Activated CD4-positive, alpha-beta T cell treated with anti-CD3 and anti-CD28 coated beads, Interleukin-2, amount 10 ng/mL, durations not matched to agents 7 days and 5 days (primary cell): Measurements from ENCODE around the gene HECA. TPM values are rescaled to one million over a fixed set of nuclear protein-coding genes. Genes with fewer than 3 reads are reported as not detected.
A peak's percentile ranks its signal among the peaks of the same experiment; 100 is the strongest.

Source experiments
- CTCF ChIA-PET: fragments of 350-600 bp; sonication (Branson Sonifier 250); formaldehyde crosslinking; loops from one replicate; lab custom pipeline; 2021; ENCODE audit warnings: antibody characterized with exemption; lab: Charles Lee
- POLR2A ChIA-PET: fragments of 350-600 bp; sonication (Branson Sonifier 250); formaldehyde crosslinking; loops from one replicate; lab custom pipeline; 2021; ENCODE audit warnings: antibody characterized with exemption; lab: Charles Lee
- DNase-seq: peaks from one replicate; pipeline ENCODE4 v3.0.0-alpha.2; 2020
- H3K27ac Mint-ChIP-seq: one replicate; pipeline ENCODE4 v1.8.0; 2021; ENCODE audit warnings: mild to moderate bottlenecking, moderate library complexity, mixed read lengths
- H3K27me3 Mint-ChIP-seq: one replicate; pipeline ENCODE4 v1.8.0; 2021; ENCODE audit warnings: mixed read lengths
- H3K36me3 Mint-ChIP-seq: one replicate; pipeline ENCODE4 v1.8.0; 2021; ENCODE audit warnings: low read depth, mixed read lengths
- H3K4me1 Mint-ChIP-seq: one replicate; pipeline ENCODE4 v1.8.0; 2021; ENCODE audit warnings: mixed read lengths
- H3K4me3 Mint-ChIP-seq: one replicate; pipeline ENCODE4 v1.8.0; 2021; ENCODE audit warnings: mild to moderate bottlenecking, moderate library complexity, mixed read lengths
- H3K9me3 Mint-ChIP-seq: one replicate; pipeline ENCODE4 v1.8.0; 2021; ENCODE audit warnings: mixed read lengths
- total RNA-seq, 2 experiments: library from RNA; stranded (reverse); gene quantifications; one replicate each; pipeline ENCODE4 v1.2.3, GENCODE V29; 2021

The HECA gene
- total RNA-seq: 10 to 100 TPM; 59.2 to 60.1 TPM

- H3K27ac Mint-ChIP-seq: peak within 1 kb of the TSS; percentile 98
- peaks cover 65% of the 10 kb centered on the region for H3K4me1 Mint-ChIP-seq
- peak; percentile 99 for DNase-seq
Measured at GRCh38 chr6:139134817-139135577, at the start of gene HECA. Gene HECA, plus strand, starts transcription at chr6:139135080. Its CDS starts 317 bp downstream, at chr6:139135397.

GRCh38 chr6:139091826-139092225 is 43.1 kb upstream of the HECA start:
- Mint-ChIP-seq H3K27ac (no peak overlapping the region), H3K27me3 (peaks cover 2% of the 10 kb centered on the region), H3K36me3 (peaks cover 2% of the 10 kb centered on the region), H3K4me3 (no peak overlapping the region), H3K4me1 (peaks cover 4% of the 10 kb centered on the region), H3K9me3 (peaks cover 17% of the 10 kb centered on the region)
- CTCF ChIA-PET: interaction anchor here (1.4 to 1.6 kb wide), 2 partner anchors 10 to 13 kb away, joined by 3 read pairs; no protein-coding TSS in a partner anchor
- no peak for DNase-seq
- POLR2A ChIA-PET: no interaction called here

More at GRCh38 chr6:139134817-139135577, at the start of gene HECA:
- peak within 1 kb of the TSS; percentile 87 for H3K4me3 Mint-ChIP-seq
- H3K27me3 Mint-ChIP-seq: no peaks in the 10 kb centered on the region
- peaks cover 31% of the 10 kb centered on the region for H3K36me3 Mint-ChIP-seq
- no peaks in the 10 kb centered on the region for H3K9me3 Mint-ChIP-seq
- CTCF ChIA-PET: interaction anchor here (0.6 to 2.2 kb wide), 7 partner anchors 9 to 230 kb away, joined by 3 to 20 read pairs (median 4); no protein-coding TSS in a partner anchor
- POLR2A ChIA-PET: no interaction called here

- ChIA-PET POLR2A (no interaction called here), CTCF (interaction anchor here (1.2 kb wide), 1 partner anchor 17 kb away, joined by 3 read pairs; no protein-coding TSS in a partner anchor)
- Mint-ChIP-seq H3K27ac (no peak overlapping the region), H3K36me3 (no peaks in the 10 kb centered on the region), H3K27me3 (no peaks in the 10 kb centered on the region), H3K4me3 (no peak overlapping the region), H3K4me1 (peaks cover 13% of the 10 kb centered on the region), H3K9me3 (peaks cover 2% of the 10 kb centered on the region)
- DNase-seq: no peak
Measured at GRCh38 chr6:139099984-139100383, 34.9 kb upstream of the HECA start.

GRCh38 chr6:139107051-139107450 is 27.8 kb upstream of the HECA start:
- ChIA-PET POLR2A (no interaction called here), CTCF (interaction anchor here (0.6 to 2.0 kb wide), 7 partner anchors 10 to 292 kb away, joined by 3 to 6 read pairs (median 5); no protein-coding TSS in a partner anchor)
- Mint-ChIP-seq H3K27me3 (no peaks in the 10 kb centered on the region), H3K36me3 (peaks cover 1% of the 10 kb centered on the region), H3K4me3 (no peak overlapping the region), H3K9me3 (no peaks in the 10 kb centered on the region), H3K27ac (no peak overlapping the region), H3K4me1 (peaks cover 25% of the 10 kb centered on the region)
- no peak for DNase-seq

- ChIA-PET CTCF (no interaction called here), POLR2A (no interaction called here)
- no peak overlapping the region for H3K27ac Mint-ChIP-seq
- H3K27me3 Mint-ChIP-seq: no peaks in the 10 kb centered on the region
- no peak for DNase-seq
- peaks cover 1% of the 10 kb centered on the region for H3K36me3 Mint-ChIP-seq
- H3K4me3 Mint-ChIP-seq: no peak overlapping the region
- peaks cover 38% of the 10 kb centered on the region for H3K4me1 Mint-ChIP-seq
- no peaks in the 10 kb centered on the region for H3K9me3 Mint-ChIP-seq
Measured at GRCh38 chr6:139108378-139108777, 26.5 kb upstream of the HECA start.

GRCh38 chr6:139109558-139109957 is 25.3 kb upstream of the HECA start:
- no peaks in the 10 kb centered on the region for H3K9me3 Mint-ChIP-seq
- H3K4me3 Mint-ChIP-seq: no peak overlapping the region
- no peaks in the 10 kb centered on the region for H3K27me3 Mint-ChIP-seq
- H3K27ac Mint-ChIP-seq: no peak overlapping the region
- H3K36me3 Mint-ChIP-seq: peaks cover 1% of the 10 kb centered on the region
- CTCF ChIA-PET: interaction anchor here (0.6 kb wide), 1 partner anchor 8 kb away, joined by 3 read pairs; no protein-coding TSS in a partner anchor
- POLR2A ChIA-PET: no interaction called here
- DNase-seq: peak; percentile 35
- peaks cover 47% of the 10 kb centered on the region for H3K4me1 Mint-ChIP-seq

- DNase-seq: no peak
- Mint-ChIP-seq H3K4me1 (peaks cover 68% of the 10 kb centered on the region), H3K27me3 (no peaks in the 10 kb centered on the region), H3K36me3 (peaks cover 10% of the 10 kb centered on the region), H3K9me3 (peaks cover 5% of the 10 kb centered on the region), H3K27ac (peak overlapping the region; percentile 89), H3K4me3 (no peak overlapping the region)
- ChIA-PET CTCF (interaction anchor here (0.8 kb wide), 1 partner anchor 37 kb away, joined by 3 read pairs; no protein-coding TSS in a partner anchor), POLR2A (no interaction called here)
Measured at GRCh38 chr6:139112146-139112545, 22.7 kb upstream of the HECA start.

- Mint-ChIP-seq H3K4me3 (peak overlapping the region; percentile 38), H3K27ac (peak overlapping the region; percentile 89), H3K4me1 (peaks cover 71% of the 10 kb centered on the region)
Measured at GRCh38 chr6:139112561-139112960, 22.3 kb upstream of the HECA start.

GRCh38 chr6:139114746-139115145 is 20.1 kb upstream of the HECA start:
- Mint-ChIP-seq H3K4me1 (peaks cover 67% of the 10 kb centered on the region), H3K4me3 (no peak overlapping the region), H3K27ac (peak overlapping the region; percentile 89), H3K9me3 (peaks cover 16% of the 10 kb centered on the region), H3K27me3 (no peaks in the 10 kb centered on the region), H3K36me3 (peaks cover 22% of the 10 kb centered on the region)
- ChIA-PET POLR2A (no interaction called here), CTCF (no interaction called here)
- DNase-seq: no peak

More at GRCh38 chr6:139112561-139112960, 22.3 kb upstream of the HECA start:
- Mint-ChIP-seq H3K36me3 (peaks cover 10% of the 10 kb centered on the region), H3K27me3 (no peaks in the 10 kb centered on the region), H3K9me3 (peaks cover 5% of the 10 kb centered on the region)
- ChIA-PET POLR2A (interaction anchor here (0.6 kb wide), 1 partner anchor 75 kb away, joined by 4 read pairs; no protein-coding TSS in a partner anchor), CTCF (interaction anchor here (0.8 to 2.0 kb wide), 3 partner anchors 13 to 107 kb away, joined by 3 to 8 read pairs (median 6); no protein-coding TSS in a partner anchor)
- DNase-seq: no peak

- peaks cover 27% of the 10 kb centered on the region for H3K9me3 Mint-ChIP-seq
- H3K36me3 Mint-ChIP-seq: peaks cover 30% of the 10 kb centered on the region
- peaks cover 61% of the 10 kb centered on the region for H3K4me1 Mint-ChIP-seq
- ChIA-PET CTCF (interaction anchor here (1.9 kb wide), 1 partner anchor 10 kb away, joined by 6 read pairs; no protein-coding TSS in a partner anchor), POLR2A (no interaction called here)
- H3K27me3 Mint-ChIP-seq: no peaks in the 10 kb centered on the region
- H3K27ac Mint-ChIP-seq: peak overlapping the region; percentile 15
- H3K4me3 Mint-ChIP-seq: no peak overlapping the region
- no peak for DNase-seq
Measured at GRCh38 chr6:139115989-139116758, 18.7 kb upstream of the HECA start.

- no peak overlapping the region for H3K27ac Mint-ChIP-seq
Measured at GRCh38 chr6:139117734-139118133, 17.1 kb upstream of the HECA start.

GRCh38 chr6:139119552-139119951 is 15.3 kb upstream of the HECA start:
- no peaks in the 10 kb centered on the region for H3K27me3 Mint-ChIP-seq
- no peak overlapping the region for H3K4me3 Mint-ChIP-seq
- DNase-seq: no peak
- peaks cover 37% of the 10 kb centered on the region for H3K4me1 Mint-ChIP-seq
- CTCF ChIA-PET: interaction anchor here (0.7 kb wide), 1 partner anchor 15 kb away, joined by 3 read pairs; no protein-coding TSS in a partner anchor
- H3K36me3 Mint-ChIP-seq: peaks cover 34% of the 10 kb centered on the region
- H3K27ac Mint-ChIP-seq: no peak overlapping the region
- POLR2A ChIA-PET: interaction anchor here (0.6 kb wide), 1 partner anchor 204 kb away, joined by 4 read pairs; no protein-coding TSS in a partner anchor
- peaks cover 28% of the 10 kb centered on the region for H3K9me3 Mint-ChIP-seq

More at GRCh38 chr6:139117734-139118133, 17.1 kb upstream of the HECA start:
- CTCF ChIA-PET: interaction anchor here (0.9 to 1.9 kb wide), 3 partner anchors 12 to 247 kb away, joined by 3 to 6 read pairs (median 5); no protein-coding TSS in a partner anchor
- Mint-ChIP-seq H3K4me3 (no peak overlapping the region), H3K36me3 (peaks cover 34% of the 10 kb centered on the region), H3K27me3 (no peaks in the 10 kb centered on the region), H3K9me3 (peaks cover 28% of the 10 kb centered on the region), H3K4me1 (peaks cover 46% of the 10 kb centered on the region)
- POLR2A ChIA-PET: no interaction called here
- no peak for DNase-seq
